ENCODE results near the gene SRGAP3.

SRGAP3 gene

GRCh38 chr3:9147215-9147895 lies 102.1 kb downstream of the SRGAP3 start:
- no peak for DNase-seq (ENCODE audit: low read depth in 2 of 2, low spot score in 1 of 2)

GRCh38 chr3:9146367-9147071 lies 102.9 kb downstream of the SRGAP3 start:
- no peak for DNase-seq (ENCODE audit: low read depth in 2 of 2, low spot score in 1 of 2)

GRCh38 chr3:9143184-9143583 lies 106.3 kb downstream of the SRGAP3 start:
- DNase-seq (ENCODE audit: low read depth in 2 of 2, low spot score in 1 of 2) = no peak

GRCh38 chr3:9142362-9142761 lies 107.1 kb downstream of the SRGAP3 start:
- DNase-seq (ENCODE audit: low read depth in 2 of 2, low spot score in 1 of 2) = no peak

GRCh38 chr3:9141928-9142289 lies 107.5 kb downstream of the SRGAP3 start:
- no peak for DNase-seq (ENCODE audit: low read depth in 2 of 2, low spot score in 1 of 2)

GRCh38 chr3:9139366-9139765 lies 110.1 kb downstream of the SRGAP3 start:
- DNase-seq (ENCODE audit: low read depth in 2 of 2, low spot score in 1 of 2) = no peak

- no peak for DNase-seq (ENCODE audit: low read depth in 2 of 2, low spot score in 1 of 2)
These were observed 111.8 kb downstream of the SRGAP3 start for GRCh38 chr3:9137676-9138075.

- DNase-seq (ENCODE audit: low read depth in 2 of 2, low spot score in 1 of 2) = no peak
These were observed 112.5 kb downstream of the SRGAP3 start for GRCh38 chr3:9136746-9137465.

GRCh38 chr3:9135930-9136525 lies 113.4 kb downstream of the SRGAP3 start:
- DNase-seq (ENCODE audit: low read depth in 2 of 2, low spot score in 1 of 2) = no peak

GRCh38 chr3:9135526-9135925 lies 113.9 kb downstream of the SRGAP3 start:
- no peak for DNase-seq (ENCODE audit: low read depth in 2 of 2, low spot score in 1 of 2)

- no peak for DNase-seq (ENCODE audit: low read depth in 2 of 2, low spot score in 1 of 2)
These were observed 115.8 kb downstream of the SRGAP3 start for GRCh38 chr3:9133656-9134055.

- DNase-seq (ENCODE audit: low read depth in 2 of 2, low spot score in 1 of 2) = no peak
These were observed 118.8 kb downstream of the SRGAP3 start for GRCh38 chr3:9130345-9131305.

- no peak for DNase-seq (ENCODE audit: low read depth in 2 of 2, low spot score in 1 of 2)
These were observed 120.1 kb downstream of the SRGAP3 start for GRCh38 chr3:9129365-9129764.

- no peak for DNase-seq (ENCODE audit: low read depth in 2 of 2, low spot score in 1 of 2)
These were observed 124.0 kb downstream of the SRGAP3 start for GRCh38 chr3:9125278-9125951.

GRCh38 chr3:9124730-9125129 lies 124.7 kb downstream of the SRGAP3 start:
- no peak for DNase-seq (ENCODE audit: low read depth in 2 of 2, low spot score in 1 of 2)

GRCh38 chr3:9123840-9124239 lies 125.6 kb downstream of the SRGAP3 start:
- DNase-seq (ENCODE audit: low read depth in 2 of 2, low spot score in 1 of 2) = no peak

- no peak for DNase-seq (ENCODE audit: low read depth in 2 of 2, low spot score in 1 of 2)
These were observed 126.6 kb downstream of the SRGAP3 start for GRCh38 chr3:9122732-9123364.

- no peak for DNase-seq (ENCODE audit: low read depth in 2 of 2, low spot score in 1 of 2)
These were observed 128.0 kb downstream of the SRGAP3 start for GRCh38 chr3:9121366-9122001.

GRCh38 chr3:9119331-9119730 lies 130.1 kb downstream of the SRGAP3 start:
- no peak for DNase-seq (ENCODE audit: low read depth in 2 of 2, low spot score in 1 of 2)

Data from stimulated activated CD8-positive, alpha-beta memory T cell treated with anti-CD3 and anti-CD28 coated beads, Interleukin-4, amount 100 ng/mL, for 1 hour (primary cell).